Testis (tissue), 3 donors: Measurements from ENCODE around the gene TNRC6C. TPM values are rescaled to one million over a fixed set of nuclear protein-coding genes. Genes with fewer than 3 reads are reported as not detected.

Source experiments
- DNase-seq: peaks from one replicate; pipeline ENCODE4 v3.0.0-alpha.2; 2019
- H3K27ac ChIP-seq, 2 donors: fragments of 200-600 bp; sonication (generic); one replicate each; pipeline ENCODE4 v1.5.1; 2019
- H3K27me3 ChIP-seq: fragments of 200-600 bp; sonication (generic); one replicate; pipeline ENCODE4 v1.5.1; 2019
- H3K36me3 ChIP-seq: fragments of 200-600 bp; sonication (generic); one replicate; pipeline ENCODE4 v1.5.1; 2017; ENCODE audit warnings: low read depth; ENCODE audit errors: missing control alignments
- H3K4me1 ChIP-seq: fragments of 200-600 bp; sonication (generic); one replicate; pipeline ENCODE4 v1.5.1; 2019
- H3K4me3 ChIP-seq, 2 donors: fragments of 200-600 bp; sonication (generic); one replicate each; pipeline ENCODE4 v1.5.1; 2017 to 2019
- H3K9me3 ChIP-seq: fragments of 200-600 bp; sonication (generic); one replicate; pipeline ENCODE4 v1.5.1; 2017
- CTCF ChIP-seq, 3 experiments: fragments of 450-650 bp in 2 of 3; fragments of 200-600 bp in 1 of 3; sonication (generic) in 1 of 3; IDR thresholded peaks; one replicate each; pipeline ENCODE4 v1.5.1; 2016 to 2019; ENCODE audit warnings: antibody characterized with exemption in 3 of 3, mild to moderate bottlenecking in 2 of 3, moderate library complexity in 1 of 3
- POLR2A ChIP-seq: fragments of 450-650 bp; IDR thresholded peaks from one replicate; pipeline ENCODE4 v1.6.1; 2017; ENCODE audit warnings: antibody characterized with exemption, mild to moderate bottlenecking, moderate library complexity
- WGBS, 2 donors: methylation state at CpG; one replicate each; pipeline ENCODE4 v1.1.5; 2018; 5-methylcytosine and 5-hydroxymethylcytosine counted together
- intact Hi-C: fragments of 100-400 bp; cut with DNase I; formaldehyde crosslinking; loops from one replicate; pipeline ENCODE4 v1.15.1; 2023; ENCODE audit warnings: low total_unique reads
- polyA plus RNA-seq: library from polyadenylated mRNA; stranded (reverse); fragments of 350-450 nt; fragmentation: Illumina TruSeq; extraction: RNeasy Lipid Tissue Mini Kit (QIAGEN cat#74804); gene quantifications from one replicate; pipeline ENCODE4 v1.2.3, GENCODE V29; 2014; ENCODE audit warnings: low read depth, low replicate concordance; ENCODE audit not compliant: insufficient read depth
- total RNA-seq, 2 donors: library from RNA; depleted of rRNA; stranded (reverse); fragments of >200 nt; gene quantifications; one replicate each; pipeline ENCODE4 v1.2.3, GENCODE V29; 2016

TNRC6C gene
- total and polyA plus RNA-seq, 3 donors from 2014 or later = 26.2 to 35.6 (median 27.4) TPM

- TF ChIP-seq CTCF (IDR thresholded peaks at IDR 0.05) (no peak), POLR2A (no peak)
- H3K4me1 ChIP-seq = no peaks in the 10 kb centered on the region
- H3K9me3 ChIP-seq = no peaks in the 10 kb centered on the region
- H3K27me3 ChIP-seq = no peaks in the 10 kb centered on the region
- intact Hi-C loops = no loop called here
- H3K4me3 ChIP-seq = no peak overlapping the region
- 88 to 97% methylated on average over 7 of the region's 7 CpGs for WGBS, 2 donors
- DNase-seq = no peak
- no peak overlapping the region for H3K27ac ChIP-seq
- H3K36me3 ChIP-seq = no peaks in the 10 kb centered on the region
Measured at GRCh38 chr17:78082988-78083387, 124.5 kb downstream of the TNRC6C start.

- no peaks in the 10 kb centered on the region for H3K9me3 ChIP-seq
- peaks cover 7% of the 10 kb centered on the region for H3K4me1 ChIP-seq
- no peak for TF ChIP-seq CTCF (IDR thresholded peaks at IDR 0.05)
- no peak for TF ChIP-seq POLR2A
- no peaks in the 10 kb centered on the region for H3K27me3 ChIP-seq
- no peaks in the 10 kb centered on the region for H3K36me3 ChIP-seq
- no peak overlapping the region for H3K4me3 ChIP-seq
- WGBS, 2 donors = 96% methylated on average over 13 of the region's 13 CpGs
- H3K27ac ChIP-seq = no peak overlapping the region
- no peak for DNase-seq
- intact Hi-C loops = no loop called here
Measured at GRCh38 chr17:78086740-78087139, 128.2 kb downstream of the TNRC6C start.

- H3K36me3 ChIP-seq = no peaks in the 10 kb centered on the region
- TF ChIP-seq CTCF (IDR thresholded peaks at IDR 0.05) = no peak
- TF ChIP-seq POLR2A = no peak
- no peaks in the 10 kb centered on the region for H3K27me3 ChIP-seq
- H3K4me1 ChIP-seq = peaks cover 7% of the 10 kb centered on the region
- H3K9me3 ChIP-seq = no peaks in the 10 kb centered on the region
- no peak overlapping the region for H3K27ac ChIP-seq
- WGBS, 2 donors = 85 to 92% methylated on average over 1 of the region's 1 CpG
- intact Hi-C loops = no loop called here
- no peak for DNase-seq
- H3K4me3 ChIP-seq = no peak overlapping the region
Measured at GRCh38 chr17:78088529-78088928, 130.0 kb downstream of the TNRC6C start.

DNA sequence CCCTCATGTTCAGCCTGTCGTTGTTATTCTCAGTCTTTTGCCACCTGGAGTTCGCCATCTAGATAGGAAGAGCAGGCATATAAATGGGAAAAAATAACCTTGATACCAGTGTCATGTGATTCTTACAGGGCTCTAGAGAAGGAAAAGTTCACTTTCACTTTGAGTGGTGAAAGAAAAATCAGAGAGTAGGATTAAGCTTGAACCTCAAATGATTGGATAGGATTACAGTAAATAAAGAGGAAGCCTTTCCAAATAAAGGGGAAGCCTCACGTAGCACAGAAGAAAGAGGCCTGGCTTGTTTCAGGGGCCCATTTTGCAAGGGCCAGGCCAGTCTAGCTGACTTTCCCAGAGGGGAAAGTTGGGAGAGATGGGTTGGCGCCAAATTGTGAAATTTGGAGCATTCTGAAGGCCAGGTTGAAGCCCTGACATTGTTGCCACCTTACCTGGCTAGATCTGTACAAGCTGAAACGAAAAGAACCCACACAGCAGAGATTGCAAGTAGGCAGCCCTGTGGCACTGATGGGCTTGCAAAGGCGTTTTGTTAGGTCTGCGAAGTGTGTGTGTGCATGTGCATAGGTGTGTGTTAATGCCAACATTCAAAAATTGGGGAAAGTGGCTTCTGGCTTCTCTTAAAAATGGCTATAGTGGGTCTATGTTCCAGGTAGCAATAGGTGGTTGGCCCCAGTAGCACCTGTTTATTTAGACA is 131.2 kb downstream of the TNRC6C start:
- no peak overlapping the region for H3K27ac ChIP-seq
- intact Hi-C loops = no loop called here

More for the DNA sequence above, 131.2 kb downstream of the TNRC6C start:
- no peak for TF ChIP-seq CTCF (IDR thresholded peaks at IDR 0.05)
- H3K9me3 ChIP-seq = no peaks in the 10 kb centered on the region
- H3K4me1 ChIP-seq = peaks cover 7% of the 10 kb centered on the region
- no peaks in the 10 kb centered on the region for H3K36me3 ChIP-seq
- no peak overlapping the region for H3K4me3 ChIP-seq
- 72 to 78% methylated on average over 7 of the region's 7 CpGs for WGBS, 2 donors
- H3K27me3 ChIP-seq = no peaks in the 10 kb centered on the region
- DNase-seq = no peak
